Measurements from ENCODE around the gene MTA3. TPM values are rescaled to one million over a fixed set of nuclear protein-coding genes. Genes with fewer than 3 reads are reported as not detected.

Gene MTA3
- total and polyA plus RNA-seq, 2 donors (not counting 1 experiment from before 2014, with no cell fraction given): 13.4 to 33.2 TPM

GRCh38 chr2:42752314-42752713 is 183.9 kb downstream of the MTA3 start:
- DNase-seq: peak; percentile 76
- Mint-ChIP-seq H3K9me3 (ENCODE audit: insufficient read depth) (no peaks in the 10 kb centered on the region), H3K4me3 (peak overlapping the region; percentile 78), H3K4me1 (peaks cover 47% of the 10 kb centered on the region), H3K27ac (peak overlapping the region; percentile 89), H3K27me3 (no peaks in the 10 kb centered on the region)
- H2AFZ ChIP-seq (ENCODE audit: insufficient read depth, low read depth, low read length, poor library complexity, severe bottlenecking): no peak overlapping the region
- H3K27me3 ChIP-seq (replicated peaks in 1 of 4; ENCODE audit: control extremely low read depth in 1 of 4, control insufficient read depth in 3 of 4, insufficient read depth in 4 of 4, low read length in 3 of 4): no peaks in the 10 kb centered on the region
- TF ChIP-seq EZH2 (IDR thresholded peaks at IDR 0.05; ENCODE audit: borderline replicate concordance, insufficient read depth, low read depth, low read length, poor library complexity, severe bottlenecking): no peak
- TF ChIP-seq CTCF (IDR thresholded peaks at IDR 0.05): no peak
- CTCF ChIA-PET: interaction anchor here (1.1 to 2.0 kb wide), 6 partner anchors 14 to 257 kb away, joined by 3 to 5 read pairs (median 4); no protein-coding TSS in a partner anchor
- no peaks in the 10 kb centered on the region for H3K36me3 ChIP-seq (replicated peaks in 1 of 2; ENCODE audit: control extremely low read depth in 1 of 2, control insufficient read depth in 1 of 2, extremely low read depth in 1 of 2, insufficient read depth in 2 of 2, low read length in 1 of 2)
- H3K79me2 ChIP-seq (ENCODE audit: control insufficient read depth, insufficient read depth, low read length): no peaks in the 10 kb centered on the region
- WGBS (ENCODE audit: insufficient coverage): 11% methylated on average over 1 of the region's 2 CpGs
- H3K9me3 ChIP-seq (ENCODE audit: control extremely low read depth in 1 of 3, control insufficient read depth in 2 of 3, insufficient read depth in 1 of 3, low read length in 2 of 3): no peaks in the 10 kb centered on the region
- H3K9ac ChIP-seq (ENCODE audit: low read length): no peak overlapping the region
- peak; percentile 22 for ATAC-seq (ENCODE audit: low read depth)
- POLR2A ChIA-PET: interaction anchor here (0.7 to 2.8 kb wide), 4 partner anchors 33 to 152 kb away, joined by 3 to 15 read pairs (median 5); no protein-coding TSS in a partner anchor
- H3K4me3 ChIP-seq (ENCODE audit: control extremely low read depth in 1 of 5, extremely low read depth in 1 of 5, insufficient read depth in 1 of 5, low read depth in 2 of 5, low read length in 4 of 5): no peak overlapping the region
- peak overlapping the region; percentile 63 for H3K4me2 ChIP-seq (replicated peaks; ENCODE audit: low read depth, low read length, poor library complexity, severe bottlenecking)
- H3K27ac ChIP-seq (ENCODE audit: low read length in 2 of 2): peak overlapping the region in 1 of 2 donors; percentile 21
- peaks cover 46 to 47% of the 10 kb centered on the region in 2 donors for H3K4me1 ChIP-seq (ENCODE audit: control insufficient read depth in 2 of 2, insufficient read depth in 2 of 2, low read length in 2 of 2)
- intact Hi-C loops (cut with micrococcal nuclease): loop anchor here (5.0 kb wide), 1 partner anchor 390 kb away; the partner anchor contains the start of gene COX7A2L
- H4K20me1 ChIP-seq (ENCODE audit: control insufficient read depth, insufficient read depth, low read length, poor library complexity, severe bottlenecking): no peaks in the 10 kb centered on the region

Data from B cell (primary cell).